GM12891 (cell line): ENCODE results near the gene TMTC2.

Experiments
- DNase-seq: peaks from one replicate; pipeline ENCODE4 v3.0.0; 2011; ENCODE audit warnings: low spot score; ENCODE audit not compliant: insufficient read length
- FAIRE-seq: peaks from 2 replicates; lab custom pipeline; 2011; peaks lifted over from hg19 to GRCh38; lab: Jason Lieb, UNC
- PAX5 ChIP-seq: IDR thresholded peaks from 2 replicates; pipeline ENCODE4 v1.6.1; 2011; ENCODE audit warnings: low read length, moderate library complexity, mild to moderate bottlenecking; ENCODE audit not compliant: insufficient read depth, severe bottlenecking
- POLR2A ChIP-seq: IDR thresholded peaks from 2 replicates; pipeline ENCODE4 v1.6.1; 2011; ENCODE audit warnings: low read depth, low read length, control low read depth
- POLR2AphosphoS5 ChIP-seq: IDR thresholded peaks from 2 replicates; pipeline ENCODE4 v1.6.1; 2011; ENCODE audit warnings: low read depth, low read length, control low read depth
- POU2F2 ChIP-seq: IDR thresholded peaks from 2 replicates; pipeline ENCODE4 v1.6.1; 2011; ENCODE audit warnings: low read depth, mild to moderate bottlenecking, control low read depth, low read length, moderate library complexity
- SPI1 ChIP-seq: IDR thresholded peaks from 2 replicates; pipeline ENCODE4 v1.6.1; 2011; ENCODE audit warnings: low read depth, low read length, control low read depth
- TAF1 ChIP-seq: IDR thresholded peaks from 2 replicates; pipeline ENCODE4 v1.6.1; 2011; ENCODE audit warnings: low read depth, low read length, control low read depth

TMTC2 gene

GRCh38 chr12:82655751-82656150 lies 31.0 kb upstream of the TMTC2 start:
- FAIRE-seq (no peak), DNase-seq (no peak)
- no peak for TF ChIP-seq SPI1
- TF ChIP-seq TAF1 = no peak
- no peak for TF ChIP-seq PAX5
- TF ChIP-seq POLR2A = no peak
- TF ChIP-seq POU2F2 = no peak
- no peak for TF ChIP-seq POLR2AphosphoS5

DNA sequence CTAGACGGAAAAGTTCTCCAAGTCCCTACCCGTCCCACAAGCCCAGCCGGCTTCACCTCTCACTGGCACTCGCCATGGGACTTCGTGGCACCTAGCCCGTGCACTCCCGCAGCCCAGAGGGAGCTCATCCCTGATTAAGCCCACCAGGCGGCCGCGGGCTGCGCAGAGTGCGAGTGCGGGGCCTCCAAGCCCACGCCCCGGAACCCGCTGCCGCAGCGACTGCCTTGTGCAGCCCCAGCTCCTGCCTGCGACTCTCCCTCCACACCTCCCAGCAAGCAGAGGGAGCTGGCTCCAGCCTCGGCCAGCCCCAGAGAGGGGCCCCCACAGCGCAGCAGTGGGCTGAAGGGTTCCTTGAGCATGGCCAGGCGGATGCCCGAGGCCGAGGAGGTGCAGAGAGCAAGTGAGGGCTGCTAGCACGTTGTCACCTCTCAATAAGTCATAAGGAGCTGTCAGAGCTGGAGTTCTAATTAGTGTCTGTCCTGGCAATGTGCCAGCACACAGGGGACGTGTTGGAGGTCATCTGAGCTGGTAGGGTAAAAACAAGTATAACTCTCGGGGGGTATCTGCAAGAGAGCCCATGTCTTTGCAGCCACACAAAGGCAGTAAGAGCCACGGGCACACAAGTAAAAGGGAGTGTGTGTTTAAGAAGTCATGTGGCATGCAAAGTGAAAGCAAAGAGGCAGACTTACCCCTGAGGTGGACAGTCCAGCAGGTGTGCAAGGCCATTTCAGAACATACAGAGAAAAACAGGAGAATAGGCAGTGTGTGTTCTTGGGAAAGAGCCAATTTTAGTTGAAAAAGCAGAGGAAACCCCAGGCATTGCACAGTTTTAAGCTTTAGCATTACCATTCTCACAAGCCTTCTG lies 27.1 kb upstream of the TMTC2 start:
- TF ChIP-seq PAX5 (no peak), TAF1 (no peak), POLR2AphosphoS5 (no peak), SPI1 (no peak), POLR2A (no peak), POU2F2 (no peak)
- no peak for FAIRE-seq
- no peak for DNase-seq

DNA sequence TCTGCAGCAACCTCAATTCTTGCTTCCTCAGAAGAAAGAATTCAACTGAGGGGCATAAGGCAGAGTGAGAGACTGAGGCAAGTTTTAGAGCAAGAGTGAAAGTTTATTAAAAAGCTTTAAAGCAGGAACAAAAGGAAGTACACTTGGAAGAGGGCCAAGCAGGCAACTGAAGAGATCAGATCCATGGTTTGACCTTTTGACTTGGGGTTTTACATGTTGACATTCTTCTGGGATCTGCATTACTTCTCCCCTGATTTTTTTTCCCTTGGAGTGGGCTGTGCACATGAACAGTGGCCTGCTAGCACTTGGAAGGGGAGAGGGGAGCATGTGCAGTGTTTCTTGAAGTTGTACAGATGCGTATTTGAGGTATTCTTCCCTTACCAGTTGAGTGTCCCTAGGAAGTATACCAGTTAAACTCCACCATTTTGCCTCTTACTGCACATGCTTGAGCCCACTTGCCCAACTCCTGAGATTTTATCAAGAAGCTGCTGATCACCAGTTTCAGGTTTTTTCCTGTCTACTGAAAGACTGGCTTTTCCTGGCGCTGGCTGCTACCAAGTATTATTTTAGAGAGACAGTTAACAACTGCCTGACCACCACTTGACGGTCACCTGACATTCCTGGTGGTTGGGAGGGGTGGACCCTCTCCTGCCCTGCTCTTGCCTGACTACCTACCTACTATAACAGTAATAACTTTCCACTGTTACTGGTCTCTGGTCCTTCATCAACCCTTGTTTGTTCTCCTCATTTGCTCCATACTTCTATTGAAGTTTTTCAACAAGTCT lies 26.0 kb upstream of the TMTC2 start:
- TF ChIP-seq POU2F2 (no peak), POLR2A (no peak), PAX5 (no peak), POLR2AphosphoS5 (no peak), SPI1 (no peak), TAF1 (no peak)
- no peak for DNase-seq
- no peak for FAIRE-seq

DNA sequence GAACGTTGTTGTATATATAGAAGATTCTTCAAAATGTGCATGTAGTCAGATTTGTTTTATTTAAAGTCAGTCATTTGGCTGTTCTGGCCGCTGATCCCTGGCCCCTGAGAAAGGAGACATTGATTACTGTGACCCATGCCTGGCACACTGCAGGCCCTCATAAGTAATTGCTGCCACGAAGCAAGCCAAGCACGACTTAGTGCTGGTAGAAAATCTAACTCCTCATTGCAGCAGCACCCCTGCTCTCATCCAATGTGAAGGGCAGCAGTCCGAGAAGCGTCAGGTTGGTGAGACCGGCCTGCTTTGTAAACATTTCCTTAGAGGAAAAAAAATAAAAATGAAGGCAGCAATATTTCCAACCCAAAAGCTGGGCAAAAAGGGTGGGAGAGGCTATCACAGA lies 22.8 kb upstream of the TMTC2 start:
- no peak for DNase-seq
- TF ChIP-seq SPI1 = no peak
- no peak for TF ChIP-seq POLR2AphosphoS5
- TF ChIP-seq POLR2A = no peak
- TF ChIP-seq TAF1 = no peak
- no peak for TF ChIP-seq PAX5
- FAIRE-seq = no peak

DNA sequence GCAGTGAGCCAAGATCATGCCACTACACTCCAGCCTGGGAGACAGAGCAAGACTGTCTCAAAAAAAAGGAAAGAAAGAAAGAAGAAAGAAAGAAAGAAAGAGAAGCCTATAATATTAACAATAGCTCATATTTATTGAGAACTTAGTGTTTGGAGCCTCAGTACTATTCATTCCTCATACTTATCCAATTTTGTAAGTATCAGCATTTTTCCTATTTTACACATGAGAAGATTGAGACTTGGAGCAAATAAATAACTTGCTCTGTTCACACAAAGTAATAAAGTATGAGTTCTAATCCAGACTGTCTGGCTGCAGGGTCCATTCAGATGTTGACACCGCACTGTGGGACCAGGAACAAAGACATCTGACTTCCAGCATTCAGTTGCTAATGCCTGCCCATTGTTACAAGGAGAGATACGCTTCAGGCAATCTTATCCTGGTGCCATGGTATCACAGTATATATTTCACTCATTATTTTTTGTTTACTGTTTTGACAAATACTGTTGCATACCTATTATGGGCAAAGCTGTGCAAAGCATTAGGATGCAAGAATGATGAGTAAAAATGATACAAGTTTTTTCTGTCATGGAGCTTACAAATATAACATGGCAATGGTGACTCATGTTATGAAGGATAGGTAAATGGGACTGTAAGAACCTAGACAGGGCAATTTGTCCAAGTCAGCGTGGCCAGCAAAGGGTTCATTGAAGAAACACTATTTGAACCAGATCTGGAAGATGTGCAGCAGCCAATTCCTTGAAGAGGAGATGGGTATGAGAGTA lies 21.4 kb upstream of the TMTC2 start:
- FAIRE-seq = no peak
- no peak for DNase-seq
- TF ChIP-seq POLR2AphosphoS5 = no peak

DNA sequence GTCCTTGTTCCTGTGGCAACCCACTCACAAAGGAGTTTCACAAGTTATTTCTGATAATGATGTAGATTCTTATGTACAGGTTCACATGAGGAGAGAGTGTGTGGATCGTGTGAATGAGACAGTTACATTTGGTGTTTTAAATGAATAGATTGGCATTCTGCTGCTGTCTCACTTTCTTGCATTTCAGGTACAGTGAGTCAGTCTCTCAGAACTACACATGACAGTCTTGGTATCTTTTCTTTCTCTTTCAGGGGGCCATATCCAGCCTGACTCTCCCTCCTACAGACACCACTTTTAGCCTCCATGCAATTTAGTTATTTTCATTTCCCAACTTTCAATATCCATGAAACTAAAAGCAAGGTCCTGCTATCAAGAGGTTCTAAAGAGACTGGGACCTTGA lies 19.9 kb upstream of the TMTC2 start:
- no peak for DNase-seq
- TF ChIP-seq TAF1 (no peak), POU2F2 (no peak), POLR2A (no peak), PAX5 (no peak), SPI1 (no peak), POLR2AphosphoS5 (no peak)
- FAIRE-seq = no peak

GRCh38 chr12:82671673-82672195 lies 15.0 kb upstream of the TMTC2 start:
- TF ChIP-seq TAF1 (no peak), POLR2AphosphoS5 (no peak), POLR2A (no peak), PAX5 (no peak), SPI1 (no peak), POU2F2 (no peak)
- DNase-seq (no peak), FAIRE-seq (no peak)

GRCh38 chr12:82672811-82673495 lies 13.8 kb upstream of the TMTC2 start:
- FAIRE-seq (no peak), DNase-seq (no peak)
- TF ChIP-seq POLR2A (no peak), TAF1 (no peak), POU2F2 (no peak), POLR2AphosphoS5 (no peak), SPI1 (no peak), PAX5 (no peak)

DNA sequence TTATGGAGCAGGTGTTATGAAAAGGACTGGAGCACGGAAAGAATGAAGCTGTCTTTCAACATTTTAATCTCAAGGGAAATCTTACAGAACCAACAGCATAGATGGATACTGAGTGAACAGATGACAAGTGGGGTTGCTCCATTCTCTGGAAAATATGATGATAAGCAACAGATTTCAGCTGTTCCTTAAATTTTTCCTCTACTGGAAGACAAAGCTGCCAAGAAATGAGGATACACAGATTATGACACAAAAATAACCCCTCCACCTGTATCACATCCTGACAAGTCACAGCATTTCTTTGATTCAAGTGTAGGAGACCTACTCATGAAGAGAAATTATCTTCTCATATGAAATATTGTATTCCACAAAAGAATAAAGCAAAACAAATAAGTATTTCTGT lies 13.0 kb upstream of the TMTC2 start:
- FAIRE-seq (no peak), DNase-seq (no peak)
- TF ChIP-seq TAF1 = no peak
- no peak for TF ChIP-seq PAX5
- no peak for TF ChIP-seq POLR2AphosphoS5
- TF ChIP-seq POU2F2 = no peak
- no peak for TF ChIP-seq POLR2A
